ENCODE results near the gene PCP2. TPM values are rescaled to one million over a fixed set of nuclear protein-coding genes. Genes with fewer than 3 reads are reported as not detected.

PCP2 gene
- total RNA-seq, 1 donor from 2014 or later = not detected

DNA sequence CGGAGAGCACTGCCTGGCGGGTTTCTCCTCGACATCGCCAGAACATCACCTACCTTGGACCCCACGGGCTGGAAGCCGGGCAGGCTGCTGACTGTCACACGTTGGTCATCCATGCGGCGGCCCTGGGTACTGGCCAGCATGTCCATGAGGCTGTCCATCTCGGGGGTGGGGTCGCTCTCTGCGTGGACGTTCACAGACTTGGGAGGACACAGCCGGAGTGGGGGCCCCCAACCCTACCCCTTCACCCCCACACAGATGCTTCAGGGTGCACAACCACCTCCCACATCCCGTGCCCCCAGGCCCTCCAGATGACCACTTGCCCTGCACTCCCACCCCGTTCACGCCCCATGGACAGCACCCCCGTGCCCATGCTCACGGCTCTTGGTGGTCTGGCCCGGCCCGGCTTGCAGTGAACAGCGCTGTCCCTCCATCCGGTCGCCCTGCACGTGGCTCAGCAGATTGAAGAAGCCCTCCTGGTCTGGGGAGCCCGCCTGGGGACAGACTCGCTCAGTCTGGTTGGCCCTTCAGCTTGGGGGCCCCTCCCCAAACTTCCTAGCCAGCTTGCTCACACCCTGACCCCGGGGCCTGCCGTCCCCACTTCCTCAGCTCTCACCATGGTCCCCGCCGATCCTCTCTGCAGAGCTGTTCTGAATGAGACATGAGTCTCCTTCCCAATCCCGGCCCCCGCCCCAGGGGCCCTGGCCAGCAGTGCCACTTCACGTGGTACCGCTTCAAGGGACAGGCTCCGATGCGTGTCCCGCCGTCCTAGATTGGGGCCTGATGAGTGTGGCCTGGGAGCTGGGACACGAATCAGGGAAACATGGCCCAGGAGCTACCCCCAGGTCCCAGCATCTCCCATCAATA, 947 bp downstream of the PCP2 start:
- Histone ChIP-seq H3K4me3 (ENCODE audit: low read depth, low read length) (no peak overlapping the region), H3K27me3 (ENCODE audit: control insufficient read depth, insufficient read depth, low read length) (peaks cover 3% of the 10 kb centered on the region), H3K36me3 (ENCODE audit: control insufficient read depth, insufficient read depth, low read length) (no peaks in the 10 kb centered on the region)
- TF ChIP-seq, protein P1, sequence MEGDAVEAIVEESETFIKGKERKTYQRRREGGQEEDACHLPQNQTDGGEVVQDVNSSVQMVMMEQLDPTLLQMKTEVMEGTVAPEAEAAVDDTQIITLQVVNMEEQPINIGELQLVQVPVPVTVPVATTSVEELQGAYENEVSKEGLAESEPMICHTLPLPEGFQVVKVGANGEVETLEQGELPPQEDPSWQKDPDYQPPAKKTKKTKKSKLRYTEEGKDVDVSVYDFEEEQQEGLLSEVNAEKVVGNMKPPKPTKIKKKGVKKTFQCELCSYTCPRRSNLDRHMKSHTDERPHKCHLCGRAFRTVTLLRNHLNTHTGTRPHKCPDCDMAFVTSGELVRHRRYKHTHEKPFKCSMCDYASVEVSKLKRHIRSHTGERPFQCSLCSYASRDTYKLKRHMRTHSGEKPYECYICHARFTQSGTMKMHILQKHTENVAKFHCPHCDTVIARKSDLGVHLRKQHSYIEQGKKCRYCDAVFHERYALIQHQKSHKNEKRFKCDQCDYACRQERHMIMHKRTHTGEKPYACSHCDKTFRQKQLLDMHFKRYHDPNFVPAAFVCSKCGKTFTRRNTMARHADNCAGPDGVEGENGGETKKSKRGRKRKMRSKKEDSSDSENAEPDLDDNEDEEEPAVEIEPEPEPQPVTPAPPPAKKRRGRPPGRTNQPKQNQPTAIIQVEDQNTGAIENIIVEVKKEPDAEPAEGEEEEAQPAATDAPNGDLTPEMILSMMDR (IDR thresholded peaks at IDR 0.05; ENCODE audit: insufficient read depth, low read length, poor library complexity, severe bottlenecking) = no peak
- no peak for DNase-seq (ENCODE audit: low read depth)

- Histone ChIP-seq H3K27me3 (ENCODE audit: control insufficient read depth, insufficient read depth, low read length) (peaks cover 3% of the 10 kb centered on the region), H3K4me3 (ENCODE audit: low read depth, low read length) (no peak overlapping the region), H3K36me3 (ENCODE audit: control insufficient read depth, insufficient read depth, low read length) (no peaks in the 10 kb centered on the region)
- TF ChIP-seq, protein P1 (IDR thresholded peaks at IDR 0.05; ENCODE audit: insufficient read depth, low read length, poor library complexity, severe bottlenecking) = no peak
- DNase-seq (ENCODE audit: low read depth) = no peak
Measured at GRCh38 chr19:7631577-7631976, 1.9 kb downstream of the PCP2 start.

- Histone ChIP-seq H3K27me3 (ENCODE audit: control insufficient read depth, insufficient read depth, low read length) (no peaks in the 10 kb centered on the region), H3K36me3 (ENCODE audit: control insufficient read depth, insufficient read depth, low read length) (peaks cover 2% of the 10 kb centered on the region), H3K4me3 (ENCODE audit: low read depth, low read length) (peak within 1 kb of the TSS; percentile 98)
- peak; percentile 93 for DNase-seq (ENCODE audit: low read depth)
- TF ChIP-seq, protein P1 (IDR thresholded peaks at IDR 0.05; ENCODE audit: insufficient read depth, low read length, poor library complexity, severe bottlenecking) = no peak
Measured at GRCh38 chr19:7629347-7630054, 4.0 kb downstream of the PCP2 start, which contains the start of the genes PET100 and XAB2. Gene PET100 (plus strand): TSS chr19:7629793. CDS start chr19:7629834, 41 bp downstream. Gene XAB2 (minus strand): TSS chr19:7629545. CDS start chr19:7629527, 18 bp downstream.

GRCh38 chr19:7628589-7629311, 4.8 kb downstream of the PCP2 start:
- Histone ChIP-seq H3K36me3 (ENCODE audit: control insufficient read depth, insufficient read depth, low read length) (peaks cover 2% of the 10 kb centered on the region), H3K27me3 (ENCODE audit: control insufficient read depth, insufficient read depth, low read length) (no peaks in the 10 kb centered on the region), H3K4me3 (ENCODE audit: low read depth, low read length) (peak overlapping the region; percentile 98)
- no peak for DNase-seq (ENCODE audit: low read depth)
- TF ChIP-seq, protein P1 (IDR thresholded peaks at IDR 0.05; ENCODE audit: insufficient read depth, low read length, poor library complexity, severe bottlenecking) = no peak

- no peak for DNase-seq (ENCODE audit: low read depth)
- TF ChIP-seq, protein P1 (IDR thresholded peaks at IDR 0.05; ENCODE audit: insufficient read depth, low read length, poor library complexity, severe bottlenecking) = no peak
- H3K36me3 ChIP-seq (ENCODE audit: control insufficient read depth, insufficient read depth, low read length) = peaks cover 2% of the 10 kb centered on the region
- H3K4me3 ChIP-seq (ENCODE audit: low read depth, low read length) = no peak overlapping the region
- no peaks in the 10 kb centered on the region for H3K27me3 ChIP-seq (ENCODE audit: control insufficient read depth, insufficient read depth, low read length)
Measured at GRCh38 chr19:7627166-7627565, 6.4 kb downstream of the PCP2 start.
